ENCODE results near the gene CD164L2.
"Not testable (repeated sequence)": the region's sequence is repeated elsewhere in the genome, so short reads cannot be mapped to it uniquely, and the experiment has no call there.

CD164L2 gene

GRCh38 chr1:27391511-27392095 lies 8.5 kb upstream of the CD164L2 start:
- DNase-seq (ENCODE audit: low read depth in 1 of 2, low spot score in 1 of 2) = no peak

- peak; percentile 60 to 70 for DNase-seq (ENCODE audit: low read depth in 1 of 2, low spot score in 1 of 2)
Observed at GRCh38 chr1:27388337-27389005, 5.3 kb upstream of the CD164L2 start.

- not testable (repeated sequence) for DNase-seq (ENCODE audit: low read depth in 1 of 2, low spot score in 1 of 2)
Observed at GRCh38 chr1:27384797-27385196, 1.7 kb upstream of the CD164L2 start.

- no peak for DNase-seq (ENCODE audit: low read depth in 1 of 2, low spot score in 1 of 2)
Observed at GRCh38 chr1:27383661-27384060, 528 bp upstream of the CD164L2 start.

- DNase-seq (ENCODE audit: low read depth in 1 of 2, low spot score in 1 of 2) = no peak
Observed at GRCh38 chr1:27381969-27382762, 967 bp downstream of the CD164L2 start.

- DNase-seq (ENCODE audit: low read depth in 1 of 2, low spot score in 1 of 2) = no peak
Observed at GRCh38 chr1:27380766-27381733, 2.1 kb downstream of the CD164L2 start.

- DNase-seq (ENCODE audit: low read depth in 1 of 2, low spot score in 1 of 2) = no peak
Observed at GRCh38 chr1:27380224-27380623, 2.9 kb downstream of the CD164L2 start.

GRCh38 chr1:27379564-27380122 lies 3.5 kb downstream of the CD164L2 start:
- DNase-seq (ENCODE audit: low read depth in 1 of 2, low spot score in 1 of 2) = no peak

GRCh38 chr1:27377760-27378495 lies 5.2 kb downstream of the CD164L2 start:
- DNase-seq (ENCODE audit: low read depth in 1 of 2, low spot score in 1 of 2) = no peak

GRCh38 chr1:27374362-27375086 lies 8.6 kb downstream of the CD164L2 start, which contains the start of gene FCN3:
TSS of gene FCN3 (minus strand) at chr1:27374824. CDS start at chr1:27374818, 6 bp downstream.
- no peak for DNase-seq (ENCODE audit: low read depth in 1 of 2, low spot score in 1 of 2)

GRCh38 chr1:27372808-27373690 lies 10.1 kb downstream of the CD164L2 start:
- DNase-seq (ENCODE audit: low read depth in 1 of 2, low spot score in 1 of 2) = no peak

- no peak for DNase-seq (ENCODE audit: low read depth in 1 of 2, low spot score in 1 of 2)
Observed at GRCh38 chr1:27372022-27372807, 10.9 kb downstream of the CD164L2 start.

GRCh38 chr1:27368869-27369582 lies 14.1 kb downstream of the CD164L2 start:
- DNase-seq (ENCODE audit: low read depth in 1 of 2, low spot score in 1 of 2) = no peak

GRCh38 chr1:27367160-27367650 lies 15.9 kb downstream of the CD164L2 start:
- no peak for DNase-seq (ENCODE audit: low read depth in 1 of 2, low spot score in 1 of 2)

GRCh38 chr1:27366411-27367159 lies 16.5 kb downstream of the CD164L2 start, which contains the start of gene MAP3K6:
TSS of gene MAP3K6 (minus strand) at chr1:27366961. CDS start at chr1:27366597, 364 bp downstream.
- DNase-seq (ENCODE audit: low read depth in 1 of 2, low spot score in 1 of 2) = no peak

- peak; percentile 43 to 53 for DNase-seq (ENCODE audit: low read depth in 1 of 2, low spot score in 1 of 2)
Observed at GRCh38 chr1:27366113-27366410, 17.1 kb downstream of the CD164L2 start.
